GDM1 (cell line): Measurements from ENCODE around the gene MEGF8.
"Not testable (repeated sequence)": the region's sequence is repeated elsewhere in the genome, so short reads cannot be mapped to it uniquely, and the experiment has no call there.

ENCODE experiments used
- DNase-seq: peaks from one replicate; lab custom pipeline; 2025; lab: John Stamatoyannopoulos, UW

The MEGF8 gene

DNA sequence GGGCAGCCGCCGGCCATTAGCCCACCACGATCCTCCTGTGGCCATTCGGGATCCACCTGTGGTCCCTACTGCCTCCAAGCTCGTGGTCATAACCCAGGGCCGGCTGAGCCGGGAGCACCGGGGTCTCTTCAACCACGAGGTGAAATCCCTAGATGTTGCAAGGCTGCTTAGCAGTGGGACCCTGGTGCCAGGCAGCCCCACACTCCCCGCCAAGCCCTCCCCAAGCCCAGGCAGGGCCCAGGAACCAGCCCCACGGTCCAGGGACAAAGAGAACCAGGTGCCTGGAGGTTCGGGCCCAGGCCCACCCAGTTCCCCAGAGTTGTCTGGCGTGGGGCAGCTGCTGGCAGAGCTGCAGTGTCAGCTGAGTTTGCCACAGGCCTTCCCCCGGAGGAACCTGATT is 15.7 kb upstream of the MEGF8 start:
- no peak for DNase-seq

GRCh38 chr19:42311657-42312056 is 13.8 kb upstream of the MEGF8 start:
- no peak for DNase-seq

DNA sequence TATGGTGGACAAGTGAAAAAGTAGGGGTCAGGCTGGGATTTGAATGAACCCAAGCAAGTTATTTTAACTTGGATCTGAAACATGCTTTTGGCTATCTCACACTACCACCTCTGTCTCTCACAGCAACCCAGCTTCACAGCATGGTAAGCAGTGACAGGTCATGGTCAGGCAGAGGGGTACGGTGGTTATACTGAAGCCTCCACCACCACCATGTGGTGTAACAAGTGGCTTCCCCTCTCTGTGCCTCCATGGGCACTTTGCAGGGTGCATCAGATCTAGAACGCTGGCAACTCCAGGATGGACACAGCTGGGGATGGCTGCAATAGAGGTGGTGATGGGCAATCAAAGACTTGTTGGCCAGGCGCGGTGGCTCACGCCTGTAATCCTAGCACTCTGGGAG is 13.1 kb upstream of the MEGF8 start:
- no peak for DNase-seq

DNA sequence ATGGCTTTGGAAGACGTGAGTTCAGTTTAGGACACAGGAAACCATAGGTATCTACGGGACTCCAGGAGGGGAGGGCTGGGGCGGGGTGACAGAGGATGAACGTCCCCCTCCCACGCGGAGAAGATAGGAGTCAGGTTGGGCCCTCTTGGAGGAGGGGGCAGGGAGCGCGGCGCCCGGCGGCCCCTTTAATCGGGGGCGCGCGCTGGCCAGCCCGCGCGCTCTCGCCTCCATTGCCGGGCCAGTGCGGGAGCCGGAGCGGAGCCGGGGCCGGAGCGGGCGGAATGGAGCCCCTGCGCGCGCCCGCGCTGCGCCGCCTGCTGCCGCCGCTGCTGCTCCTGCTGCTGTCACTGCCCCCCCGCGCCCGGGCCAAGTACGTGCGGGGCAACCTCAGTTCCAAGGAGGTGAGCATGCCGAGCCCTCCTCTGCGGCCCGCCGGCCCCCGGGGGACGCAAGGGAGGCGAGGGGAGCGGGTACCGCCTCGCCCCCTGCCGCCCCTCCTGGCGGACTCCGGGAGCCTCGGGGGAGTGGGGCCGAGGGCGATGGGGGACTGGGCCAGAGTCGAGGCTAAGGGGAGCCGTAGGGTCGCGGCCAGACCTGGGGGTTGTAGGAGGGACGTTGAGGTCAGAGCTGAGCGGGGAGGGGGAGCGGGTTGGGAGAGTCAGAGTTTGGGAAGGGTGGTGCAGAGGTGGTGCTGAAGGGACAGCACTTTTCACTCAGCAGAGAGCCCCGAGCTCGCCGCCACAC is 12.2 kb upstream of the MEGF8 start, which contains the start of gene TMEM145:
Gene TMEM145 (plus strand): TSS at position 214 of the 744 bp plus-strand sequence. CDS start 68 bp downstream, at position 282.
- no peak for DNase-seq

DNA sequence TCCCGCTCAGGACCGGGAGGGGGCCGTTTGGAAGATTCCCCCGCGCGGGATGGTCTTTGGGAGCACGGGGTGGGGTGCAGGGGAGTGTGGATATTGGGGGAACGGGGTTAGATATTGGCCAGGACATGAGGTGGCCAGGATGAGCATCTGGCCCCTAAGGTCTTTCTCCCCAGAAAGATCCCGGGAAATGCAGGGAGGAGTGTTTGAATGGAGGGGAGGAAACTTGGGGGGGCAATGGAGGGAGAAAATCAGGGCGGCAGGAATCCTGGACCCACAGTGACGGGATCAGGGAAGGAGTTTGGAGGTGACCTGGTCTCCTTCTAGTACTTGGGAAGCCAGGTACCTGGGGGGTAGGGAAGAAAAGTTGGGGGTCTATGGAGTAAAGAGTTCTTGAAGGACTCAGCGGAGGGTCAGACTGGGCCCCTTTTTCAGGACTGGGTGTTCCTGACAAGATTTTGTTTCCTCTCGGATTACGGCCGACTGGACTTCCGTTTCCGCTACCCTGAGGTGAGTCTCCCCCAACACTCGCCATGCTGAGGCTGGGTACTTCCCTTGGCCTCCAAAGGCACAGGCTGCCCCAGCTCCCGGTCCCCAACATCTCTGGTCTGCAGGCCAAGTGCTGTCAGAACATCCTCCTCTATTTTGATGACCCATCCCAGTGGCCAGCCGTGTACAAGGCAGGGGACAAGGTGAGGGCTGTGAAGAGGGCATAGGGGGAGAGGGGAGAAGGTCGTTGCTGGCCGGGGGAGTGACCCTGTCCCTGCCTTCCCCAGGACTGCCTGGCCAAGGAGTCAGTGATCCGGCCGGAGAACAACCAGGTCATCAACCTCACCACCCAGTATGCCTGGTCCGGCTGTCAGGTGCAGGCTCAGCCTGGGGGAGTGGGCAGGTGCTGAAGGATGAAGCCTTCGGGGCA is 11.3 kb upstream of the MEGF8 start:
- no peak for DNase-seq

DNA sequence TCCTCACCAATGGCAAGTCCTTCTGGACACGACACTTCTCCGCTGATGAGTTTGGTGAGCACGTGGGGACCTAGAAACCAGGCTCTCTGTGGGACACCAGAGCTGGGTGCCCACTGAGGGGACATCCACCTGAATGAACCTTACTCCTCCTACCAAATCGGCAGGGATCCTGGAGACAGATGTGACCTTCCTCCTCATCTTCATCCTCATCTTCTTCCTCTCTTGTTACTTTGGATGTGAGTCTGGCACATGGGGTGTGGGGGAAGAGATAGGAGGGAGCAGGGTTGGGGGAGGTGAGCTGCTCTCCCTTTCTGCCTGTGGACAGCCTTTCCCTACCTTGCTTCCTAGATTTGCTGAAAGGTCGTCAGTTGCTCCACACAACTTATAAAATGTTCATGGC is 10.4 kb upstream of the MEGF8 start:
- DNase-seq, result no peak

DNA sequence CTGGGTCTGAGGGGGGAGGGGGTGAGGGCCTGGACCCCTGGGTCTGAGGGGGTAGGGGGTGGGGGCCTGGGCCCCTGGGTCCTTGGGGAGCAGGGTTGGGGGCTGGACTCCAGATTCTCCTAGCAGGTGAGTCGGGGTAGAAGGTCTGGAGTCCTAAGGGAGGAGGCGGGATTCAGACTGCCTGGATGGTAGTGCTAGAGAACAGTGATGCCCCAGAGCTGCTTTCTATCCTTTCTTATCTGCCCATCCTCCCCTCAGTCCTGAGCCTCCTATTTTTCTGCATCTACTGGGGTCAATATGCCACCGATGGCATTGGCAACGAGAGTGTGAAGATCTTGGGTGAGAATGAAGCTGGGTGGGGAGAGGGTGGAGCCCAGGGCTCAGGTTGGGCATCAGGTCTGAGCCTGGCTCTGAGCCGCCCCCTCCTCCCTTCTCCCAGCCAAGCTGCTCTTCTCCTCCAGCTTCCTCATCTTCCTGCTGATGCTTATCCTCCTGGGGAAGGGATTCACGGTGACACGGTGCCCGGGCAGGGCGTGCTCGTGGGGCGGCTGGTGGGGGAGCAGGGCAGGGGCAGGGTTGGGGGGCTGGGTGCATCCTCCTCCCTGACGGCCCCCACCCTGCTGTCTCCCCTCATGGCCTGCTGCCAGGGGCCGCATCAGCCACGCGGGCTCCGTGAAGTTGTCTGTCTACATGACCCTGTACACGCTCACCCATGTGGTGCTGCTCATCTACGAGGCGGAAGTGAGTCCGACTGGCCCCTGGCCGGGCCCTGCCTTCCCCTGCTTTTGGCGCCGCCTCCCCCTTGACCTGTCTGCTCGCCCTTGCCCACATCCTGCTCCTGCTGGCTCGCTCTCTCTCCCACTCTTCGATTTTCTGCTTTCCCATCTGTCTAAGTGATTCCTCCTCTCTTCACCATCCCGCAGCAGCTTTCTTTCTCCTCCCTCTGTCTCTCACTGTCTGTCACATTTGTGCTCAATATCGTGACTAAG is 8.9 kb upstream of the MEGF8 start:
- no peak for DNase-seq

GRCh38 chr19:42317535-42317934 is 7.9 kb upstream of the MEGF8 start:
- DNase-seq, result no peak

GRCh38 chr19:42322305-42322704 is 3.1 kb upstream of the MEGF8 start:
- DNase-seq, result no peak

DNA sequence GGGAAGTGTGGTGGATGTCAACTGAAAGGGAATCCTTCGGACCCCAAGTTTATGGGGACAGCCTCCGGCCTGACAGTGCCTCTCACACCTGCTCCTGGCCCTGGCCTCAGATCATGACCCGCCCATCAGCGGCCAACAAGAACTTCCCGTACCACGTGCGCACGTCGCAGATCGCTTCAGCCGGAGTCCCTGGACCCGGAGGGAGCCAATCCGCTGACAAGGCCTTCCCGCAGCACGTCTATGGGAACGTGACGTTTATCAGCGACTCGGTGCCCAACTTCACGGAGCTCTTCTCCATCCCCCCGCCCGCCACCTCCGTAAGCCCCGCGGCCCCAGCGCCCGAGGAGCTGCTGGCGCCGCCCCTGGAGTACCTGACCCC is 2.0 kb upstream of the MEGF8 start:
- no peak for DNase-seq

- DNase-seq, result no peak
Observed at GRCh38 chr19:42323852-42324654, 1.4 kb upstream of the MEGF8 start.

- DNase-seq, result no peak
Observed at GRCh38 chr19:42324655-42325307, 654 bp upstream of the MEGF8 start.

- no peak for DNase-seq
Observed at GRCh38 chr19:42325896-42326771, 699 bp downstream of the MEGF8 start.

GRCh38 chr19:42326969-42327368 is 1.5 kb downstream of the MEGF8 start:
- no peak for DNase-seq

- DNase-seq, result no peak
Observed at GRCh38 chr19:42327381-42327780, 1.9 kb downstream of the MEGF8 start.

GRCh38 chr19:42328106-42328505 is 2.7 kb downstream of the MEGF8 start:
- DNase-seq, result no peak

DNA sequence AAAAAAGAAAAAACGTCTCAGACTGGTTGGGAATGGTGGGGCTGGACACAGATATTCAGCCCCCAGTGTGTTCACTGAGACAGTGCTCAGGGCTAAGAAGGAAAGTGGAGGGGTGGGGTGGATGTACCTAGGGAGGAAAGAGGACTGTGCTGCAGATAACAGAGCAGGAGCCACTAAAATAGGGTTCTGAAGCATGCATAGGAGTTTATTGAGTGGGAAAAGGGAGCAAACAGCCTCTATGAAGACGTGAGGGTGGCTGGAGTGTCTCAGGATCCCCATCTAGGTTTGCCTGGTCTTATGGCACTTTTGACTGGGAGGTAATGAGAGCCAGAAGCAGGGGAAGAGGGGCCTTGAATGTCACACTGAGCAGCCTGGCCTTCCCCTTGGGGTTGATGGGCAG is 3.4 kb downstream of the MEGF8 start:
- DNase-seq, result no peak

- no peak for DNase-seq
Observed at GRCh38 chr19:42330241-42330711, 4.8 kb downstream of the MEGF8 start.

GRCh38 chr19:42331333-42331732 is 5.9 kb downstream of the MEGF8 start:
- not testable (repeated sequence) for DNase-seq
